ENCODE measurements around the gene PLCXD3.
"Not testable (repeated sequence)": the region's sequence is repeated elsewhere in the genome, so short reads cannot be mapped to it uniquely, and the experiment has no call there.

Gene PLCXD3

DNA sequence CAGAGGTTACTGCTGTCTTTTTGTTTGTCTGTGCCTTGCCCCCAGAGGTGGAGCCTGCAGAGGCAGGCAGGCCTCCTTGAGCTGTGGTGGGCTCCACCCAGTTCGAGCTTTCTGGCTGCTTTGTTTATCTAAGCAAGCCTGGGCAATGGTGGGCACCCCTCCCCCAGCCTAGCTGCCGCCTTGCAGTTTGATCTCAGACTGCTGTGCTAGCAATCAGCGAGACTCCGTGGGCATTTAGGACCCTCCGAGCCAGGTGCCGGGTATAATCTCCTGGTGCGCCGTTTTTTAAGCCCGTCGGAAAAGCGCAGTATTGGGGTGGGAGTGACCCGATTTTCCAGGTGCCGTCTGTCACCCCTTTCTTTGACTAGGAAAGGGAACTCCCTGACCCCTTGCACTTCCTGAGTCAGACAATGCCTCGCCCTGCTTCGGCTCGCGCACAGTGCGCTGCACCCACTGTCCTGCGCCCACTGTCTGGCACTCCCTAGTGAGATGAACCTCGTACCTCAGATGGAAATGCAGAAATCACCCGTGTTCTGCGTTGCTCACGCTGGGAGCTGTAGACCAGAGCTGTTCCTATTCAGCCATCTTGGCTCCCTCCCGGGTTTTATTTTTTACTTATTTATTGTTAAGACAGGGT is 16.8 kb downstream of the PLCXD3 start:
- not testable (repeated sequence) for DNase-seq (ENCODE audit: low spot score)

DNA sequence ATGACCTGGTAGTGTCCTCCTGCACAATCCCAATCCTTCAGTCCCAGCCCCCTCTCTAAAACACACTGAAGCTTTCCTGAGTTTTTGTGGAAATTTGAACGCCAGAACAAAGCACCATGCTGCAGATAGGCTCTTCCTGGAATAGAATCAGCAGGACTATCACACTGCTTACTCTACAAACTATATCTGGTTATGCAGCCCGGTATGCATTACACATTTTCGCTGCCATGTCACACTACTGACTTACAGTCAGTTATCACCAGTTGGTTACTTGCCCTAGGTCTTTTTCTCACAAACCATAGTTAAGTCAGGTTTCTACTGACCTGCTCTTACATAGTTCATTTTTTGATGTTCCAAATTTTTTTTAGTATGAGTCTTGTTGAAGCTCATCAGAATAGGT is 24.9 kb downstream of the PLCXD3 start:
- DNase-seq (ENCODE audit: low spot score): no peak

DNA sequence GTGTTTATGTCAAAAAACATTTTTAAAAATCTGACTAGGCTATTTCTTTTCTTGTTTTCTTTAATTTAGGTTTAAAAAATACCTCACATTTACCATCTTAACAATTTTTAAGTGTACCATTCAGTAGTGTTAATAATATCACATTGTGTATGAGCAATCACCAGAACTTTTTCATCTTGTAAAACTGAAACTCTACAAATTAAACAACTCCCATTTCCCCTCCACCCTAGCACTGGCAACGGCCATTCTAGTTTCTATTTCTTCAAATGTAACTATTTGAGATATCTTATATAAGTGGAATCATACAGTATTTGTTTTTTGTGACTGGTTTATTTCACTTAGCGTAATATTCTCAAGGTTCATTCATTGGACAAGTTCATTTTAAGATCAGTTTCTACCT is 27.7 kb downstream of the PLCXD3 start:
- DNase-seq (ENCODE audit: low spot score): no peak

DNA sequence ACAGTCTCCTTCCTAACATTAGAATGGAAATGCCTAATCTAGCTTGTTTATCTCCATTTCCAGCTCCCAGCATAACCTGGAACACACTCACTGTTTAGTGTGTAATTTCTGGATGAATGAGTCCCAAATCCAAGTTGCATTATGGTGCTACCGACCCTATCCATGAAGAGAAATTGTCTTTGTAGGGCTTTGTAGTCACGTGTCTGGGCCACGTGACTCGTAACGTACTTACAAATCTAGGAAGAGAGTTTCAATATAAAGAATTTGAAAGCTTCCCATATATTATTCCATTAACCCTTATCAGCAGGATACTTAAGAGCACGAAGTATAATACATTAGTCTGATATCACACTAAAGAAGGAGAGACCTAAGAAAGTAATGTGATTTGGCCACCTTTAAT is 28.2 kb downstream of the PLCXD3 start:
- DNase-seq (ENCODE audit: low spot score): no peak

DNA sequence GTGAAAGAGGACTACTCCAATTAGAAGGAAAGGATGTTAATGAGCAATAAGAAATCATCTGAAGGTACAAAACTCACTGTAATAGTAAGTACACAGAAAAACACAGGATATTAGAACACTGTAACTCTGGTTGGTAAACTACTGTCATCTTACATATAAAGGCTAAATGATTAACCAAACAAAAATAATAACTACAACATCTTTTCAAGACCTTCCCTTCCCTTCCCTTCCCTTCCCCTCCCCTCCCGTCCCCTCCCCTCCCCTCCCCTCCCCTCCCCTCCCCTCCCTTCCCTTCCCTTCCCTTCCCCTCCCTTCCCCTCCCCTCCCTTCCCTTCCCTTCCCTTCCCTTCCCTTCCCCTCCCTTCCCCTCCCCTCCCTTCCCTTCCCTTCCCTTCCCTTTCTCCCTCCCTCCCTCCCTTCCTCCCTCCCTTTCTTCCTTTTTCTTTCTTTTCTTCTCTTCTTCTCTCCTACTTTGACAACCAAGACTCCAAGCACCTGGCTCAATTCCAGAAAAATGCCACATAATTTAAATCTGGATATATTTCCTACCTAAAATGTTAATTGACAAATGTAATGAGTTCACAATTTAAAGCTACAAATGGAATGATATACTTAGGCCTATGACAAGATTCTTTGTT is 38.7 kb downstream of the PLCXD3 start:
- DNase-seq (ENCODE audit: low spot score): not testable (repeated sequence)

DNA sequence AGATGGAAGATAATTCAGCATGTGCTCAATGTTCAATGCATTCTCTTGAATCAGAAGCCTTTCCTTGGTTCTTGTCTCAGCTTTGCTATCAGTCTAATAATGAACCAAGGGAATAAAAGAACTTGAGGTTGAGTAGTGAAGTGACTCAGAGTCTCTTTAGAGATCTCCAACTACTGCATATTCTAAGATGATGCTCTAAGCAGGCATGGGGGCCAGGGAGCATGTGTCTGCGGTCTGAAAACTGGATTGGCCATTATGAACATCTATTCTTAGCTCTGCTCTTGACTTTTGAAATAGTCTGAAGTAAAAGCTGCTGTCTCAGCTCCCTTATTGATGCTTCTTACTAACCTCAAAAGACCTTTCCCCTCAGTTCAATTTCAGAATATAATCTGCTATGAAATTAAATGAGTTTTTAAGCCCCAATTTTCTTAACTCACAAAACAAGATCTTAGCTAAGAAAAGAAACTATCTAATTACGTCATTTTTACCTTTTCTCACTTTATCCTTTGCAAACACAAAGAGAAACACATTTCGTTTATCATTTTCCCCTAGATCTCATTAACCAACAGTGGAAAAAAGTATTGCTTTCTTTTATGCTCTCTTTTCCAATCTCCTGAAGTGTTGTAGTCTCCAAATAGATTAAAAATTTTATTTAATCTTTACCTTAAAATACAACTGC is 44.8 kb downstream of the PLCXD3 start:
- no peak for DNase-seq (ENCODE audit: low spot score)

DNA sequence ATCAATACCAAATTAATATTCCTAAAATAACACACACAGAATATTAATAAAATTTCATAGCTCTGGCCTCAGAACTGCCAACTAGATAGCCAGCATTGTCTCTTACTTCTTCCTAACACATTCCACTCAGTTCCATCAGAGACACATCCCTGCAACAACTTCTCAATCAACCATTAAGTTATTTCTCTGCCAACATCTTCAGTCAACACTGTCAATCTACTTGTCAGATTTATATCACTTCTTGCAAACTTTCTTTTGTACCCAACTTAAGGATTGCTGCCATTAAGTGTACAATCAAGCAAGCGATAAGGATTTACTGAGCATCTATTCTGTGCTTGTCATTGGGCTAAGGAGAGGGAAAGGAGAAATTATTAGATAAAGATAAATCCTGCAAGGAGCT is 50.8 kb downstream of the PLCXD3 start:
- no peak for DNase-seq (ENCODE audit: low spot score)

DNA sequence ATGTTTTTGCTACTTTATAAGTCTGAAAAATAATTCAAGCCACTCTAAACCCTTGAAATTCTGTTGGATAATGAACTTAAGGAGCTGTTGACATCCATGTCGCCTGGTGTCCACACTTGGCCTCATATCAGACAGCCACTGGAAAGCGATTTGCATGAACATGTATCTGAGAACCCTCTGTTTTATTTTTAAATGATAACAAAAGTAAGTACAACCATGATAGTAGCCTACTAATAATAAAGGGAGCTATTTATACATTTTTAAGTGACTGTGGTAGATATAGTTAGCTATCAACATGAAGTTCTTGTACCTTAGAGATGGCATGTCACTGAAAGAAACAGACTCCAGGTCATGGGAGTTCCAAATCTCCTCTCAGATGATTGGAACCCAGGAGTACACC is 53.3 kb downstream of the PLCXD3 start:
- DNase-seq (ENCODE audit: low spot score): no peak

DNA sequence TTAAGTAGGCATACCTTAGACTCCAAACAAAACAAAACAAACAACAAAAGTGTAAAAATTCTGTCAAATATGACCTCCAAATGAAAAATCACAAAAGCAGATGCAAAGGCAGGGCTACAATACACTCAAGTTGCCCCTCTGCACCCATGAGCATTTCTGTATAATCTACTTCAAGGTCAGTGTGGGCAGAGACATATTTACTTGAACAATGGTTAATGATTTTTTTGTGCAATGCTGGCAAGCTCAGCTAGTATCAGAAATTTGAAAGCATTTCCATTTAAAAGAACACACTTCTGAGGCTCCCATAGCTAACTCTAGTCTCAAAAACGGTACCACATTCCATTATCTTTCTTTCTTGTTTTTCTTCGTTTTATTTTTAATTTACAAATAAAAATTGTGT is 57.9 kb downstream of the PLCXD3 start:
- no peak for DNase-seq (ENCODE audit: low spot score)

DNA sequence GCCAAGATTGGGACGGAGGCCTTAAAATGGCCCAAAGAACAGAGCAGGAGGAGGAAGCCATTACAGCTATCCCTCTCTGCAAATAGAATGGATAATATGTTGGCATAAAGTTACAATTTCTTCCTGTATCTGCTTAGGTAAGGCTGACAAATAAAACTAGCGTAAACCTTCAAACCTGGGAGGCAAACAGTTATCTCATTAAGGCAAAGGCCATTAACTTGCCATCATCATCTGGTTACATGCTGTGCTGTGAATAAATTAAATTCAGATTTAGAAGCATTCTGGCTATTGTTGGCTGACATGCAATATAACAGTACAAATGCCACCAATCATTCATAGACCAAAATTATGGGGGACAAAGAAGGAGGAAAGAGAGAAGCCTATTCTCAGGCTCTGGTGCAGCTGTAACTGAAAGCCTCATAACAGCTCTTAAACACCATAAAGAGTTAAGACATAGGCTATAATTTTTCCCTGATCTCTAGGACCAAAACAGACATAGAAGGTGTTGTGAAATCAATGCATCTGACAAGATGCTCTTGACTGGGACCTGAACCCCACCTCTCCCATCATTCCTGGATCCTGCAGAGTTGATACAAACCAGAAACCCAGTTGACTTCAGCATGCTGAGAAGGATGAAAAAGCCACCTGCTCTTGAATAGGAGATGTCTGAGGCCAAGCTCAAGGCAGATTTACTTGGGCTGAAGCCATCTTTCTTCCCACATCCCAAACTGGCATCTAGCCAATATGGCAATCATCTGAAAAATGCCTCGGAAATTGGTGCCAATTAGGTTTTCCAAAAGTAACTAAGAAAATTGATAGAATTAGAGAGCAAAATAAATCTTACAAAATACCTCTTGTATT is 62.5 kb downstream of the PLCXD3 start:
- DNase-seq (ENCODE audit: low spot score): no peak

DNA sequence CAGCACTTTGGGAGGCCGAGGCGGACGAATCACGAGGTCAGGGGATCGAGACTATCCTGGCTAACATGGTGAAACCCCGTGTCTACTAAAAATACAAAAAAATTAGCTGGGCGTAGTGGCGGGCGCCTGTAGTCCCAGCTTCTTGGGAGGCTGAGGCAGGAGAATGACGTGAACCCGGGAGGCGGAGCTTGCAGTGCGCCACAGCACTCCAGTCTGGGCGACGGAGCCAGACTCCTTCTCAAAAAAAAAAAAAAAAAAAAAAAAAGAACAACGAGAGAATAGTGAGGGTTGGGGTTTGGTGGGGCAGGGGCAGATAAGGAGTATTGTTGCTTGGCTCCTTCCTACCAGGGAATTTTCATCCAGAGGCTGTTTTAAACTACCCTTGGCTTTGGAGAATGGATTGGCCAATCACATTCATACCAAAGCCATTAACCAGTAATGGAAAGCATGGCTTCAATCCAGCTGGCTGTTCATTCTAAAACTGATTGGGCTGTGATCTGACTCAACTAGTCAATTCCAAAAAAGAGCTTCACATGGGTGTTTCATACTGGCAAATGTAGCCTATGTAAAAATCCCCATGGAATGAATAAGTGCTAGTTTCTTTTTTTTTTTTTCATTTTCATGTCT is 64.4 kb downstream of the PLCXD3 start:
- no peak for DNase-seq (ENCODE audit: low spot score)

DNA sequence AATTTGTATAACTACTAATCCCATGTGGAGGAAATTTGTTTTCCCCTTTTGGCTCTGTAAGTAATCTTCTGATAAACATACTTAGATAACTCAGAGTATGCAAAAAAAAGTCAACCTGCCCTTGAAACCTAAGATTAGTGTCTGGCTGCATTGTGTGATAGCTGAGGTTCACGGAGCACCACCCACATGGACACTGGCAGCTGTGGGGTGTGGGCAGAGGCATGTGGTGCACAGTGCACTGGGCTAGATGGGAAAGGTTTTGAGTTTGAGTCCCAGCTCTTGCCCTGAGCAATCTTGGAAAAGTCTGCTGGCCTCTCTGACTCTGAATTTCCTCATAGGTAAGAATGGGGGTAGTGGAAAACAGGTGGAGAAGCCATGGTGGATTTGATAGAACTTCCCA is 75.1 kb downstream of the PLCXD3 start:
- no peak for DNase-seq (ENCODE audit: low spot score)

DNA sequence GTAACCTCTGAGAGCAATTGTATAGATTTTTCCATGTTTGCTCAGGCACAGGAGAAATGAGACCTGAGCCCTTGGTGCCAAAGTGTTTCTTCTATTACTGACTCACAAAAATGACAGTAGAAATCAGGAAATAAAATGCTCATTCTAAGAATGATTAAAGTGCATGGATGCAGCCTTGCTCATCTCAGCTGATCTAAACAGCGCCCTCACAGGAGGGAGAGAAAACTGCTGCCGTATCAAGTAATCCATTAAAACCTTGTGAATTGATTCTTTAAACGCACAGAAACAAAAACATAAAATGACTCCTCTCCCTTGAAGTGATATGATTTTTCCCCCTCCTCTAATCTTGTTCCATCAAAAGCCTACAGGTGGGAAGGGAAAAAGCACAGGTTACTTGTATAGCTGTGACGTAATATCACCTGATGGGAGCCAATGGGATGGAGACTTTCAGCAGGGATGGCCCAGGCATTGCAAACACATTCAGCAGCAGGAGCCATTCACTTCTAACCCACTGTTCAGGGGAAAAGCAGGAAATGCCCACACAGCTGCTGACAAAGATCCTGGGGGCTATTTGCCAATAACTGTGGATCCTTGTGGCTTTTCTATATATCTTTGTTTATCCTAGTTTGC is 76.7 kb downstream of the PLCXD3 start:
- DNase-seq (ENCODE audit: low spot score): no peak

DNA sequence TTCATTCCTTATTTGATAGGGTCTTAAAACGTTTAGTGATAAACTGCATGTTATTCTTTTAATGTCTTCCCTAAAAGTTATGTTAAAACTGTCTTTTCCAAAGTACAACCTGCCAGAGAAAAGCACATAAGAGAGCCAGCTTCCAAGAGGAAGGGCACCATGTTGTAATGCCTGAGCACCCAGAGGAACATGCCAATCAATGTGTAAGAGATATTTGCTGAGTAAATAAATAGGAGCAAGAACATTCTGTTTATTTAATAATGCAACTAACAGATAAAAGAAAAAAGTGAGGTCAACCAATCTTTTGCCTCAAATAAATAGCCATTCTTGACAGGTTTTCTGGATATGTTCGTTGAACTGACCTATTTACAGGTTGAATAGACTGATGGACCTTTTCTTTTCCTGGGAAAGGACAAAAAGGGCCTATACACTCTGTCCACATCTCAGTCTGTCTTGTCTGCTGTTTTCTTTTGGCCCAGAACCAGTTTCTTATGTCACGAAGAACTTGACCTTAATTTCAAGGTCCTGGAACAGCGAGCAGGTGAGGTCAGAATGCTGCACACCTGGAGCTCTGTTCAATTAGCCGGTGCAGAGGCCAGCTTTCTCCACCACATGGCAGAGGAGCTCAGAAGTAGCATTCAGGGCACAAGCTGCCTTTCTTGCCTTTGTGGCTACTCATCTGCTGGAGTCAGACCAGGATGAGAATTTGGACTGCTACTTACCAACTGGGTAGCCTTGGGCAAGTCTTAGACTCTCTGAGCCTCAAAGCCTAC is 77.7 kb downstream of the PLCXD3 start:
- no peak for DNase-seq (ENCODE audit: low spot score)

DNA sequence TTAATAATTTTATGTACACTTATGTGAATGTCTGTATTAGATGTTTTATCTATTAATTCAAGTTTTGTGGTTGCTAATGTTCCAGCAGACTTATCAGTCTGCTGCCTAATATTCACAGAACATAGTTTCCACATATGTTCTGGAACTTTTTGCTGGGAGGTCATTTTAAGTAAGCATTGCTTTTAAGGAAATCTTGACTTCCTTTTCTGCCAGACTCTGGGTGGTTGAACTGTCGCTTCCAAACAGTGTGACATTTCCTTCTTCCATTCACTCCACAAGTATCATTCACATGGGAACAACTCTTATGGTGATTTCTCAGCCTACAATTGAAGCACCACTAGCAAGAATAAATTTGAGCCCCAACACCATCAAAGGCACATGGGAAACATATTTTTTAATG is 82.9 kb downstream of the PLCXD3 start:
- no peak for DNase-seq (ENCODE audit: low spot score)

DNA sequence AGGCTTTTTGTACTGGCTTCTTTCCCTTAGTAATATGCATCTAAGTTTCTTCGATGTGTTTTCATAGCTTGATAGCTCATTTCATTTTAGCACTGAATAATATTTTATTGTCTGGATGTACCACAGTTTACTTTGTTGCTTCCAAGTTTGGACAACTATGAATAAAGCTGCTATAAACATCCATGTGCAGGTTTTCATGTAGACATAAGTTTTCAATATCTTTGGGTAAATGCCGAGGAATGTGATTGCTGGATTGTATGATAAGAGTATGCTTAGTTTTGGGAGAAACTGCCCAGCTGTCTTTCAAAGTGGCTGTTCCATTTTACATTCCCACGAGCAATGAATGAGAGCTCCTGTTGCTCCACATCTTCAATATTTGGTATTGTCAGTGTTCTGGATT is 84.7 kb downstream of the PLCXD3 start:
- DNase-seq (ENCODE audit: low spot score): no peak

DNA sequence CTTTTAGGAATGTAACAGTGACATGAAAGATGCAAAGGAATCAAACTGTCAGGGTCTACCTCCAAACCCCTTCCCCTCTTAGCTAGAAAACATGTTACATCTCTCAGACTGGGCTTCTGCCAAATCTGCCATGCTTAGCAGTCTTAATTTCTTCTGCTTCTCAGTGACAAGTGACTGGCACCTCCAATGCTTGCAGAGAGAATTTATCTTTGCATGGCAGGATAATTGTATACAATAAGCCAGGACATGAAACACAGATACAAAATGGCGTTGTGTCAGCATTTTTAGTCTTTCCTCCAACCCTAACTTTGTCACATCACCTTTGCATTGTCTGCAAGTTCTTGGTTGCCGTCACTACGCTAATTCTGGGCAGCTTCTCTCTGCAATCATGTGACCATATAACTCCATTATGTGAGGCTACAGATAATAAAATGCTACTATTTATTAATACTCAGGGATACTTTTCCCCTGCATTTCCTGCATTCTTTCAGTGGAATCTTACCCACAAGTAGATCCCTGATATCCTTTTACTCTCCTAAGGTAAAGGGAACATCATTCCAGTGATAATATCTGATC is 89.8 kb downstream of the PLCXD3 start:
- DNase-seq (ENCODE audit: low spot score): no peak

DNA sequence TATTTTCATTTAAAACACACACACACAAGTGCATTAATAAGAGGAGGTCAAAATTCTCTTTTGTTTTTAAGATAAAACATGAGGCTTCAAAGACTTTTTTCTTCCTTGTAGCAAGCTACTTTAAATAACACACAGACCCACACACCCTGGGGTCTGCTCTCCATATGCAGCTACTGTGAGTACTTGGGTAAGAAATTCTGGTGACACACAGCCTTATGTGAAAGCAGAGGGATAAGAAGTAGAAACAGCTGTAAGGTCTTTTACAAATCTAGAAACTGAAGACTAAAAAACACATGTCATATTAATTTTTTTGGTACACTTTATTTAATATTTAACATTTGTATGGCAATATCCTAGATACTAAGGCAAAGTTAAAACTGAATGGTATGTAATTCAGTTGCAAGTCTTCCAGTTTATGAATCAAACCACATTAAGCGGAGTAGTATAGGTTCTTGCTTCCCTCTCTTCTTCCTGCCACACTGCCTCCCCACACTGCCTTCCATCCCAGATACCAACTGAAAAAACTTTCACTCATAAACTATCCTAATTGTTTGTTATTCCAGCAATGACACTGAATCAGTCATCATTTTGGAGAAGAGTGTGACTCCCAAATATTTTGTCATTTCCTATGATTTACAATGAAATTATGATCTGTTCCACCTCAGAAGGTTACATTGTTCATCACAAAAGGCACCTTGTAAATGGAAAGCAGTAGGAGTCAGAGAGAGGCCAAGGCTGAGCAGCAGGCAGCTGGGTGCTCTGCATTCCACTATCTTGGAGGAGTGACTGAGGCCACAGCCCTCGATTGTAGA is 92.0 kb downstream of the PLCXD3 start:
- no peak for DNase-seq (ENCODE audit: low spot score)

DNA sequence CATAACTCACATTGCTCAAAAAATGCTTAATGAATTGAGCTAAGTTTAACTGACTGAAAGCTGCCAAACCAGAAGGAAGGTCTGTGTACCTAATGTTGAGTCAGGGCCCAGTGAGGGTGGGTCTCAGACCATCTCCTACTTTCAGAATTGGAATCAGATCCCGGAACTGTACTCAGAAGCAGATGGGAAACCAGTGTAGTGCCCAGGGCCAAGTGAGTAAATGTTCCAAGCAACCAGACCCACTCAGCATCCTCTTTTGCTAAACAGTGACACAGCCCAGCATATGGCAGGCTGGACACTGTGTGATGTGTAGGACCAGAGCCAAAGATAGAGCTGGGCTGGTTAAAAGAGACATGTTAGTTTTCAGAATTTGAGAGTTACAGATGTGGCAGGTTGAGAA is 94.1 kb downstream of the PLCXD3 start:
- no peak for DNase-seq (ENCODE audit: low spot score)

DNA sequence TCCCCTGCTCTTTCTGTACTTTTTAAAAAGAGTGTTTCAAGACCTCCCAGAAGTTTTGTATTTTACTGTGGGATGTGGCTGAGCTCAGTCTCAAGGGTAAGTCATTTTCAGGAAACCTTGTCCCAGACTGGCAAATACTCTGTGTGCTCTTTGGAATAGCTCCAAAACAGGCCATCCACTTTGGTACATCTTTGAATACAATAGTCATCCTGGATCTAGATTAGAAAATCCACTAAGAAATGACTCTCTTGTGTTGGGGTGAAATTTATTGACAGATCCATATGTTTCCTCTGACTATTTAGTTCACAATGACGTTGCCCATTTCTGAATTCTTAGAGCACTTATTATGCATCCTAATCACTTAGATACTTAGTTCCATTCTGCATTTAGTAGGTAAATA is 95.2 kb downstream of the PLCXD3 start:
- DNase-seq (ENCODE audit: low spot score): no peak

All from left forelimb (tissue), 1 donor.